Nephron progenitor cell (in vitro differentiated cells): ENCODE results near the gene TMPRSS4.

Source experiments
- DNase-seq: peaks from one replicate; pipeline ENCODE4 v3.0.0; 2021
- H3K27ac Mint-ChIP-seq: 2 replicates; pipeline ENCODE4 v1.8.0; 2021; ENCODE audit warnings: mild to moderate bottlenecking, moderate library complexity, mixed read lengths
- H3K27me3 Mint-ChIP-seq: 2 replicates; pipeline ENCODE4 v1.8.0; 2021; ENCODE audit warnings: mild to moderate bottlenecking, low read depth, mixed read lengths; ENCODE audit not compliant: poor library complexity
- H3K36me3 Mint-ChIP-seq: 2 replicates; pipeline ENCODE4 v1.8.0; 2021; ENCODE audit warnings: low read depth, mixed read lengths
- H3K4me1 Mint-ChIP-seq: 2 replicates; pipeline ENCODE4 v1.8.0; 2021; ENCODE audit warnings: mixed read lengths
- H3K4me3 Mint-ChIP-seq: 2 replicates; pipeline ENCODE4 v1.8.0; 2021; ENCODE audit warnings: mild to moderate bottlenecking, moderate library complexity, mixed read lengths
- H3K9me3 Mint-ChIP-seq: 2 replicates; pipeline ENCODE4 v1.8.0; 2021; ENCODE audit warnings: mild to moderate bottlenecking, moderate library complexity, mixed read lengths
- CTCF ChIP-seq: fragments of 200-600 bp; sonication (generic); IDR thresholded peaks from 2 replicates; pipeline ENCODE4 v1.5.0; 2021; ENCODE audit warnings: antibody characterized with exemption

TMPRSS4 gene

GRCh38 chr11:118169300-118170140 lies 92.6 kb downstream of the TMPRSS4 start:
- Mint-ChIP-seq H3K27me3 (peaks cover 93% of the 10 kb centered on the region), H3K9me3 (no peaks in the 10 kb centered on the region), H3K4me1 (peaks cover 4% of the 10 kb centered on the region), H3K27ac (no peak overlapping the region), H3K36me3 (no peaks in the 10 kb centered on the region), H3K4me3 (no peak overlapping the region)
- no peak for TF ChIP-seq CTCF
- no peak for DNase-seq

- Mint-ChIP-seq H3K4me3 (no peak overlapping the region), H3K27ac (no peak overlapping the region), H3K27me3 (peaks cover 95% of the 10 kb centered on the region), H3K4me1 (peaks cover 11% of the 10 kb centered on the region), H3K36me3 (no peaks in the 10 kb centered on the region), H3K9me3 (no peaks in the 10 kb centered on the region)
- no peak for DNase-seq
- TF ChIP-seq CTCF: no peak
Observed at GRCh38 chr11:118170231-118170630, 93.4 kb downstream of the TMPRSS4 start.

GRCh38 chr11:118170882-118171268 lies 94.0 kb downstream of the TMPRSS4 start:
- no peak overlapping the region for H3K27ac Mint-ChIP-seq
- peaks cover 97% of the 10 kb centered on the region for H3K27me3 Mint-ChIP-seq
- H3K4me1 Mint-ChIP-seq: peaks cover 18% of the 10 kb centered on the region
- no peaks in the 10 kb centered on the region for H3K9me3 Mint-ChIP-seq
- H3K4me3 Mint-ChIP-seq: no peak overlapping the region
- no peak for DNase-seq
- no peak for TF ChIP-seq CTCF
- no peaks in the 10 kb centered on the region for H3K36me3 Mint-ChIP-seq
